ENCODE results near the gene PDZD2. TPM values are rescaled to one million over a fixed set of nuclear protein-coding genes. Genes with fewer than 3 reads are reported as not detected.

PDZD2 gene
- total and polyA plus RNA-seq, 2 experiments from 2014 or later, result 8.3 to 16.9 TPM

DNA sequence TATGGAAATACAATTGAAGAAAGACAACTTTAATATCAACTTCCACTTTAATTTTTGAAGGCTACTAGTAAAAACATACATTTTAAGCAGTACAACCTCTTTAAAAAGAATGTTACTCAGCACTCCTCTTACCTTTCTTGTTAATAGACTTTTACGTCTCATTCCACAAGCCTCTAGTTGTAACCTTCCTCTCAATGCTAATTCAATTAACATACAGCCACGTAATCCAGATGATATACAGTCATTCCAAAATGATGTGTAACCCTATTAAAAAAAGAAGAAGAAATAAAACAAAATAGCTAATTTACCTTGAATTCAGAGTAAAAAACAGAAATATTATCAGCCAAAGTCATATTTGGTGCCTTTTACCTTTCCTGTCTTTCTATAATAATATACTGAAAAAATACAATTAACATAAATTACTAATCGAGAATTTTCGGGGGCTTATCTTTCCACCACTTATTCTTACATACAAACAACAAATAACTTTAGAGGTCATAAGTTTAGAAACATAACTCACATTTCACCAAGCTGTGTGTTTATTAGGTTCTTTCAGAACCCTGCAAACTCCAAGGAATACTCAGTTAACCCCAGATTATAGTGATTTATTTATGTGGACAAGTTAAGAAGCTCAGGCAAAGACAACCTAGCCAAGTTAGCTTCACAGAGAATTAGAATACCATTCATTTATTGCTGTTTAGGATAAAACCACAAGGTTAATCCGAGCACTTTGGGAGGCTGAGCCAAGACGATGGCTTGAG is 504.9 kb downstream of the PDZD2 start:
- Histone ChIP-seq H2AFZ (no peak overlapping the region), H3F3A (replicated peaks; ENCODE audit: low read depth) (no peaks in the 10 kb centered on the region), H3K79me2 (replicated peaks; ENCODE audit: insufficient read depth) (peaks cover 86% of the 10 kb centered on the region), H3K36me3 (ENCODE audit: insufficient read depth) (0 out of 2 replicates have a peak, but pooled peaks cover 4% of the 10 kb centered on the region), H3K4me2 (no peak overlapping the region), H3K4me3 (no peak overlapping the region), H3K27me3 (ENCODE audit: insufficient read depth) (no peaks in the 10 kb centered on the region), H3K9me2 (ENCODE audit: insufficient read depth) (no peaks in the 10 kb centered on the region), H3K27ac (ENCODE audit: low read depth) (no peak overlapping the region), H3K4me1 (ENCODE audit: insufficient read depth) (no peaks in the 10 kb centered on the region), H4K20me1 (replicated peaks; ENCODE audit: insufficient read depth) (peaks cover 50% of the 10 kb centered on the region)
- H3K27ac Mint-ChIP-seq, result no peak overlapping the region
- peaks cover 12% of the 10 kb centered on the region; the same call in 2 of the 3 replicates for H3K9me3 Mint-ChIP-seq
- DNase-seq (ENCODE audit: low spot score), result no peak
- no peaks in the 10 kb centered on the region; the same call in 2 of the 3 replicates for H3K4me1 Mint-ChIP-seq
- no peak for ATAC-seq
- H3K27me3 Mint-ChIP-seq (ENCODE audit: insufficient read depth, low read depth, poor library complexity), result peaks cover 5% of the 10 kb centered on the region
- no peak overlapping the region for H3K4me3 Mint-ChIP-seq
- H3K36me3 Mint-ChIP-seq (ENCODE audit: low read depth), result peaks cover 56% of the 10 kb centered on the region
- TF ChIP-seq STAT1 (IDR thresholded peaks at IDR 0.05; ENCODE audit: unreplicated experiment) (no peak), EZH2 (IDR thresholded peaks at IDR 0.05; ENCODE audit: low read depth, unreplicated experiment) (no peak), NANOG (IDR thresholded peaks at IDR 0.05; ENCODE audit: borderline replicate concordance) (no peak), CREB1 (CRISPR knock-in tag; IDR thresholded peaks at IDR 0.05; ENCODE audit: low read depth) (no peak)

DNA sequence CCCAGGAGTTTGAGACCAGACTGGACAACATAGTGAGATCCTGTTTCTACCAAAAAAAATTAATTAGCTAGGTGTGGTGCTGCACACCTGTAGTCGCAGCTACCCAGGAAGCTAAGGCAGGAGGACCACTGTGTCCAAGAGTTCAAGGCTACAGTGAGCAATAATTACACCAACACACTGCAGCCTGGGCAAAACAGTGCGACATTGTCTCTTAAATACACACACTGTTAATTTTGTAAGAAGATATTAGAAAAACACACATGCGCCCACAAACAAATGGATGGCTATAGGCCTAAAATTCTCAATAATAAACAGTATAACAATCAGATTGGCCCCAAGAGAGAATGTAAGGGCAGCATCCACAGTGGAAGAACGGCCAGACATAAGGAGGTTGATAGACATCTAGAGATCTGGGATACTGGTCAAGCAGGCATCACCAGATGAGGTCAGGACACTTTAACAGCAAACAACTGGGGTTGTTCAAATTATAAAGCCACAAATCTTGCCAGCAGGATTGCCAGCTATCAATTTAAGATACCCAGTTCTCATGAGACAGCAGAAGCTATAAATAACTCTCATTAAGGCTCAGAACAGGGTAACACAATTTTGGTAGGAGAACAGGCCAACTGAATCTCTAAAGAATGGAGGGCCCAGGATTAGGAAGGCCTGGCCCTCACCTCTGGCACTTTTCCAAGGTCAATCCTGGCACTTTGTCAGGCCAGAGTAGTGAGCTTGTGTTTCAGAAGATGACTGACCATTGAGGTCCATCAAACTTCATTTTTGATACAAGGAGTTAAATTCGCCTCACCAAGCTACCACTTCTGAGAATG is 505.7 kb downstream of the PDZD2 start:
- Mint-ChIP-seq H3K9me3 (peaks cover 12% of the 10 kb centered on the region; the same call in 2 of the 3 replicates), H3K27me3 (ENCODE audit: insufficient read depth, low read depth, poor library complexity) (peaks cover 5% of the 10 kb centered on the region), H3K4me3 (no peak overlapping the region), H3K27ac (peak overlapping the region; percentile 15; the same call in 1 of the 2 replicates), H3K36me3 (ENCODE audit: low read depth) (peaks cover 53% of the 10 kb centered on the region), H3K4me1 (no peaks in the 10 kb centered on the region; the same call in 1 of the 3 replicates)
- H3K9me2 ChIP-seq (ENCODE audit: insufficient read depth), result no peaks in the 10 kb centered on the region
- H2AFZ ChIP-seq, result no peak overlapping the region
- H3K27ac ChIP-seq (ENCODE audit: low read depth), result no peak overlapping the region
- TF ChIP-seq ZNF114 (CRISPR knock-in tag; IDR thresholded peaks at IDR 0.05), result no peak
- TF ChIP-seq, protein P1, sequence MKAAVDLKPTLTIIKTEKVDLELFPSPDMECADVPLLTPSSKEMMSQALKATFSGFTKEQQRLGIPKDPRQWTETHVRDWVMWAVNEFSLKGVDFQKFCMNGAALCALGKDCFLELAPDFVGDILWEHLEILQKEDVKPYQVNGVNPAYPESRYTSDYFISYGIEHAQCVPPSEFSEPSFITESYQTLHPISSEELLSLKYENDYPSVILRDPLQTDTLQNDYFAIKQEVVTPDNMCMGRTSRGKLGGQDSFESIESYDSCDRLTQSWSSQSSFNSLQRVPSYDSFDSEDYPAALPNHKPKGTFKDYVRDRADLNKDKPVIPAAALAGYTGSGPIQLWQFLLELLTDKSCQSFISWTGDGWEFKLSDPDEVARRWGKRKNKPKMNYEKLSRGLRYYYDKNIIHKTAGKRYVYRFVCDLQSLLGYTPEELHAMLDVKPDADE (IDR thresholded peaks at IDR 0.05), result no peak
- no peak for TF ChIP-seq NANOG (IDR thresholded peaks at IDR 0.05; ENCODE audit: borderline replicate concordance)
- no peak for TF ChIP-seq STAT1 (IDR thresholded peaks at IDR 0.05; ENCODE audit: unreplicated experiment)
- TF ChIP-seq POLR2AphosphoS5 (IDR thresholded peaks at IDR 0.05; ENCODE audit: low read depth), result no peak
- TF ChIP-seq JUNB (IDR thresholded peaks at IDR 0.05; ENCODE audit: unreplicated experiment), result no peak
- TF ChIP-seq EZH2phosphoT487 (IDR thresholded peaks at IDR 0.05; ENCODE audit: unreplicated experiment), result no peak
- no peaks in the 10 kb centered on the region for H3K4me1 ChIP-seq (ENCODE audit: insufficient read depth)
- no peaks in the 10 kb centered on the region; the same call in 1 of the 2 replicates for H3F3A ChIP-seq (replicated peaks; ENCODE audit: low read depth)
- H3K79me2 ChIP-seq (replicated peaks; ENCODE audit: insufficient read depth), result peaks cover 86% of the 10 kb centered on the region
- no peak for DNase-seq (ENCODE audit: low spot score)
- no peak overlapping the region for H3K4me2 ChIP-seq
- 0 out of 2 replicates have a peak, but pooled peaks cover 4% of the 10 kb centered on the region for H3K36me3 ChIP-seq (ENCODE audit: insufficient read depth)
- H4K20me1 ChIP-seq (replicated peaks; ENCODE audit: insufficient read depth), result peaks cover 46% of the 10 kb centered on the region
- no peak overlapping the region for H3K4me3 ChIP-seq
- ATAC-seq, result no peak
- H3K27me3 ChIP-seq (ENCODE audit: insufficient read depth), result no peaks in the 10 kb centered on the region

Data from GM23338 (cell line).